NCI-H1436 treated with DMSO at 0.1 percent for 48 hours (cell line): ENCODE measurements around the gene NAGLU.

Experiments used
- DNase-seq: peaks from one replicate; lab custom pipeline; 2025; lab: John Stamatoyannopoulos, UW

Gene NAGLU

DNA sequence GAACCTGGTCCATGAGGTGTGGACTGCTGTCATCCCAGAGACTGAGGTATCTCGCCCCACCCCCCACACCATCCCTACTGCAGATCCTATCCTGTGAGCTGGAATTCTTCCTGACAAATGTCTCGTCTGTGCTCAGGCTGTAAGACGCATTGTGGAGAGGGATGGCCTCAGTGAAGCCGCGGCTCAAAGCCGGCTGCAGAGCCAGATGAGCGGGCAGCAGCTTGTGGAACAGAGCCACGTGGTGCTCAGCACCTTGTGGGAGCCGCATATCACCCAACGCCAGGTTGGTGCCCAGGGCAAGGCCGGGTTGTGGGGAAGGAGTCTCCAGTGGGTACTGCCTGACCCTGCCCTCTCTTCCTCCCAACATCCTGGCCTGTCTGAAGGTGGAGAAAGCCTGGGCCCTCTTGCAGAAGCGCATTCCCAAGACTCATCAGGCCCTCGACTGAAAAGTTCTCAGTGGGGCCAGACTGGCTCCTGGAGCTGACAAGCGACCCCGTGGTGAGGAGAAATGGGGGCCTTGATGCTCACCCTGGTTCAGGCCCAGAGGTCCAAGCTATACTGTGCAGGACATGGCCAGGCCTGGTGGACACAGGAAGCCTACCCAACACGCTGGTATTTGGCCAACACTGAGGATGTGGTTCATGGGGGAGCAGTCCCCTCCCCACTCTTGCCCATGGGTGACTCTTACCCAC lies 29.6 kb downstream of the NAGLU start:
- no peak for DNase-seq

DNA sequence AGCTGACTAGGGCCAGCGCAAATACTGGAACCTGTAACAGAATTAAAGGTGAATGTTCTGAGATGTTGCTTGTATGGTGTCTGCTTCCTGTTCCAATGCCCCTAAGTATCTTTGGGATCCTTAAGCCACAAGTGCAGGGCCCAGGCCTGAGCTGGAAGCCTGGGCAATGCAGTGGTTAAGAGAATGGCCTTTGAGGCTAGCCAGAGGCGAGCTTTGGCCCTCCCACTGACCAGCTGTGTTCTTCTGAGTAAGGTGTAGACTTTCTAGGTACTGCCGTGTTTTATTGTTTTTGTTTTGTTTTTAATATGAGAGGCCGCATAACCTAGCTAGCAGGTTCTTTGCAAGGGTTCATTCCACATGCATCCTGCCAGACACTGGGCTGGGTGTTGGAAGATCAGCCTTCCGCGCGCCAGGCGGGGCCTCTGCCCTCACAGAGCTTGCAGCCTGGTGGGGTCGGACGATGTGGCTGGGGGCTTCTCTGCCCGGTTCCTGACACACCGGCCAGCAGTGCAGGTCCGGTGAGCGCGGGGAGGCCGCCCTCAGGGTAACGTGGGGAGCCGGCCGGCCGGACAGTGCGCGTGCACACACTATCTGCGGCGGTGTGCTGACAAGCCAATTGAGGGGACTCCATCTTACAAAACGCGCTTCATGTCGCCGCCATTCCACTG lies 30.3 kb downstream of the NAGLU start:
- no peak for DNase-seq

DNA sequence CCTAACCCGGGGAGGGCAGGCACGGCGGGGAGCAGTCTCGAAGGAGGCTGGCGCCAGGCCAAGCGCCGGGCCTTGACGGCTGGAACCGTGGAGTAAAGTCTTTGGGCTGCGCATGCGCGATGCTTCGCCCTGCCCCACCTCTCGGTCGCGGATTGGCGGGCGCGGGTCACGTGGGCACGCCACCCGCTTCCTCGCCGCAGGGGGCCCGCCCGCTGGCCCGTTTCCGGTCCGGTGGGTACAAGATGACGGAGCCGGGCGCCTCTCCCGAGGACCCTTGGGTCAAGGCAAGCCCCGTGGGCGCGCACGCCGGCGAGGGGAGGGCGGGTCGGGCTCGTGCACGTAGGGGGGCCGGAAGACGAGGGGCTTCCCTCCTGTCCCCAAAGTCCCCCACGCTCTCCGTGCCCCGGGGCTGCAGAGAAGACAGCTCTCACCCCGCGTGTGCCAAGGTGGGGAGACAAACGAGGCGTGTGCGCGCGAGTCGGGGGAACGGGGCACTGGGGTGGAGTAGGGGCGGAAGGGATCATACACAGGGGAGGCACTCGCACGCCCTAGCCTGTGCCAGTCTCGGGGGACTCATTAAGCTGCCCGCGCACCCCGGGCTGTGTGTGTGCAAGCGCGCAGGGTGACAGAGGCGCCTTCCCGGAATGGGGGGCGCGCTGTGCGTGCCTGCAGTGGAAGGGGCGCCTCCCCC lies 31.0 kb downstream of the NAGLU start, which contains the start of gene MLX:
Gene MLX (plus strand): TSS at position 218 of the 691 bp plus-strand sequence. CDS start 25 bp downstream, at position 243.
- peak; percentile 78 for DNase-seq

- no peak for DNase-seq
Measured at GRCh38 chr17:42568341-42569111, 32.5 kb downstream of the NAGLU start.

GRCh38 chr17:42571435-42572225 lies 35.6 kb downstream of the NAGLU start:
- DNase-seq, result no peak

GRCh38 chr17:42573095-42573494 lies 37.1 kb downstream of the NAGLU start:
- DNase-seq, result no peak

DNA sequence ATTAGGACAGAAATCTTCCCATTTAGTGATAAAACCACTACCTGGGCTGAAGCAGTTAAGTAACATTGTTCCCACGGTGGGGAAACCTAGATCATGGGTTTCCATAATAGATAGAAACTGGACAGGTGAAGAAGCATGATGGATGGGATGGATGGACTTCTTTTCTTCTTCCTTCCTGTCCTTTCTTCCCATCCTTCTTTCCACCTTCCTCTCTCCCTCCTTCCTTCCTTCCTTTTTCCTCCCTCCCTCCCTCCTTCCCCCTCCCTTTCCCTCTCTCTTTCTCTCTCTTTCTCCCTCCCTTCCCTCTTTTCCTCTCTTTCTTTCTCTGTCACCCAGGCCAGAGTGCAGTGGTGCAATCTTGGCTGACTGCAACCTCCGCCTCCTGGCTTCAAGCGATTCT lies 38.4 kb downstream of the NAGLU start:
- DNase-seq, result no peak

DNA sequence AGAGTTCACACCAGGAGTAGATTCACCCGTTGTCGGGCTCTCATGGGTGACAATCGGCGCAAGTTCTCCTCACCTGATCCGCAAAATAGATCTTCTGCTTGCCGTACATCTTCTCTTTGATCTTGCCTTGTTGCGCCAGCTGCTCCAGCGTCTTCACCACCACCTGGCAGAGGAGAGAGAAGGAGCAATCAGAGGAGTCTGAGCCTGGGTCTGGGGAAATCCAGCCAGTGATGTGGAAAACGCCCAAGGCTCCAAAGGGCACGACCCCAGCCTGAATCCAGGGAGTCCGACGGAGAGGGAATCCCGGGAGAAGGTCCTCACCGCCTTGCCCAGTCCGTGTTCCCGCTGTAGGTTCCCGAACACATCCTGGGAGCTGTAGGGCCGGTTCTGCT lies 41.1 kb downstream of the NAGLU start:
- no peak for DNase-seq

GRCh38 chr17:42577532-42578281 lies 41.7 kb downstream of the NAGLU start, which contains the start of gene PSMC3IP:
PSMC3IP (minus strand) TSS chr17:42577729; CDS start chr17:42577686, 43 bp downstream.
- peak; percentile 89 for DNase-seq

- peak; percentile 57 for DNase-seq
Measured at GRCh38 chr17:42578282-42578869, 42.3 kb downstream of the NAGLU start.

DNA sequence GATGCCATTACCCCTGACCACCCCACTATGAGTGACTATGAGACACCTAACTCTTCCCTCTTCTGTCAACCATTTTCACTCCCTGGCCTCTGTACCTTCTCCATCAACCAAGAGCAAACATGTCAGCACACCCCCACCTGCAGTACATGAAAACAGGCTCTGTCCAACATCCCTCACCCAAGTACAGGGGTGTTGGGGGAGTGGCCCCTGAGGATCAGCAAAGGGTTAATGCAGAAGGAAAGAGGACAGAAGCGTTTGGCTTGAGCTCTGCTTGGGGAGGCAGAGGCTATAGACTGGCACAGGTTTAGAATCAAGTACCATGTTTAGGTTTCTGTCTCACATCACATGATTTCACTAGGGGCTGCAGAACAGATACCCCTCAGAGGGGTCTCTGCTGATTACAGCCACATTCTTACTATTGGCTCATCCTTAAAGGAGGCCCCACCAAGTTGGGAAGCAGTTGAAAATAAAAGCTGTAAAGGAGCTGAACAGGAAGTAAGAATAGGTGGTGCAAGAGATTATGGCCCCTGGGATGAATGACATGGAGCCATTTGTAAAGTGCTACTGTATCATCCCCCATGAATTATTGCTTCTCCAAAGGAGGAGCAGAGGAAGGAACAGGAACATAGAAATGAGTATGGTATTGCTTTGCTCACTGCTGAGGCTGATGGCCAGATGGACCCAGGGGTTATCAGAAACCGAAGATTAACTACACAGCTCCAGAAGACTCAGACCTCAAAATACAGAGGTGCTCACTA lies 43.9 kb downstream of the NAGLU start:
- no peak for DNase-seq

- no peak for DNase-seq
Measured at GRCh38 chr17:42581744-42582270, 45.8 kb downstream of the NAGLU start.

DNA sequence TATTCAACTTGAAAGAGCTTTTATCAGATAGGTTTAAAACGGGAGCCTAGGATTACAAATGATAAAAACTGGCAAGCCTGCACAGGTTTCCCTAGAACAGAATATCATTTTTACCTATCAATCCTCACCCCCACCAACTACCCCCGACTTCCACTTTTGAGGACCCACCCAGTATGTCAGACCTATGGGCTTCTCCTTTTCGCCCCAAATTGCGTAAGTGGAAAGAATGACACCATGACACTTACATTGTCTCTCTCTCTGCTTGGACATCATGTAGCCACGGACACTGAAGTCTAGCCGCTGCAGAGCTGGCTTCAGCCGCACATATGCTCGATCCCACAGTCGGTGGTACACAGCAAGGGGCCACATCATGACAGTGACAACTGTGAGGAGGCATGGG lies 48.8 kb downstream of the NAGLU start:
- DNase-seq, result no peak

- no peak for DNase-seq
Measured at GRCh38 chr17:42585353-42585752, 49.3 kb downstream of the NAGLU start.

GRCh38 chr17:42586514-42587230 lies 50.6 kb downstream of the NAGLU start:
- no peak for DNase-seq

DNA sequence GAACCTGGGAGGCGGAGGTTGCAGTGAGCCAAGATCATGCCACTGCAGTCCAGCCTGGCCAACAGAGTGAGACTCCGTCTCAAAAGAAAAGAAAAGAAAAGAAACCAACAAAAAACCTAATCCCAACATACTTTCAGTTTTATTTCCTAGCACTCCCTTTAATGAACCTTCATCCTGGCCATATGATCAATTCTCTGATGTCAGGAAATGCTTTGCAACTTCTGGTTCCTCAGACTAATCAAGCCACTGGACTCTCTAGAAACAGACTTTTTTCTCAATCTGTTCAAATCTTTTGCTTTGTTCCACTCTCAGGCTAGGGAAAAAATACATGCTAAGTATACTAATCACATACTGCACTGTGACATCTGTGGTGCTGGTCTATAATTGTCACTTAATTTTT lies 54.8 kb downstream of the NAGLU start:
- no peak for DNase-seq

GRCh38 chr17:42591411-42591810 lies 55.4 kb downstream of the NAGLU start:
- DNase-seq, result no peak
